Measurements from ENCODE around the gene MTHFD2L.

MTHFD2L gene

GRCh38 chr4:74161666-74162450, 3.9 kb downstream of the MTHFD2L start:
- Mint-ChIP-seq H3K4me3 (no peak overlapping the region), H3K27ac (no peak overlapping the region), H3K36me3 (peaks cover 17% of the 10 kb centered on the region), H3K4me1 (peaks cover 23% of the 10 kb centered on the region), H3K27me3 (no peaks in the 10 kb centered on the region), H3K9me3 (no peaks in the 10 kb centered on the region)

GRCh38 chr4:74166135-74166534, 8.2 kb downstream of the MTHFD2L start:
- Mint-ChIP-seq H3K4me1 (peaks cover 15% of the 10 kb centered on the region), H3K9me3 (no peaks in the 10 kb centered on the region), H3K27ac (no peak overlapping the region), H3K36me3 (peaks cover 14% of the 10 kb centered on the region), H3K27me3 (no peaks in the 10 kb centered on the region), H3K4me3 (no peak overlapping the region)

- Mint-ChIP-seq H3K36me3 (peaks cover 9% of the 10 kb centered on the region), H3K4me1 (peaks cover 12% of the 10 kb centered on the region), H3K9me3 (no peaks in the 10 kb centered on the region), H3K27ac (no peak overlapping the region), H3K4me3 (no peak overlapping the region), H3K27me3 (no peaks in the 10 kb centered on the region)
Measured at GRCh38 chr4:74166818-74167217, 8.9 kb downstream of the MTHFD2L start.

GRCh38 chr4:74167585-74167984, 9.7 kb downstream of the MTHFD2L start:
- no peak overlapping the region for H3K27ac Mint-ChIP-seq
- H3K27me3 Mint-ChIP-seq, result no peaks in the 10 kb centered on the region
- H3K4me3 Mint-ChIP-seq, result no peak overlapping the region
- peaks cover 12% of the 10 kb centered on the region for H3K4me1 Mint-ChIP-seq
- H3K9me3 Mint-ChIP-seq, result no peaks in the 10 kb centered on the region
- peaks cover 9% of the 10 kb centered on the region for H3K36me3 Mint-ChIP-seq

- H3K9me3 Mint-ChIP-seq, result no peaks in the 10 kb centered on the region
- H3K27ac Mint-ChIP-seq, result no peak overlapping the region
- H3K36me3 Mint-ChIP-seq, result peaks cover 7% of the 10 kb centered on the region
- no peaks in the 10 kb centered on the region for H3K27me3 Mint-ChIP-seq
- H3K4me1 Mint-ChIP-seq, result peaks cover 12% of the 10 kb centered on the region
- no peak overlapping the region for H3K4me3 Mint-ChIP-seq
Measured at GRCh38 chr4:74168841-74169240, 10.9 kb downstream of the MTHFD2L start.

- H3K36me3 Mint-ChIP-seq, result peaks cover 7% of the 10 kb centered on the region
- no peak overlapping the region for H3K27ac Mint-ChIP-seq
- no peak overlapping the region for H3K4me3 Mint-ChIP-seq
- H3K27me3 Mint-ChIP-seq, result no peaks in the 10 kb centered on the region
- H3K9me3 Mint-ChIP-seq, result no peaks in the 10 kb centered on the region
- H3K4me1 Mint-ChIP-seq, result peaks cover 3% of the 10 kb centered on the region
Measured at GRCh38 chr4:74173321-74173720, 15.4 kb downstream of the MTHFD2L start.

- H3K4me3 Mint-ChIP-seq, result no peak overlapping the region
- no peak overlapping the region for H3K27ac Mint-ChIP-seq
- no peaks in the 10 kb centered on the region for H3K27me3 Mint-ChIP-seq
- no peaks in the 10 kb centered on the region for H3K9me3 Mint-ChIP-seq
- H3K4me1 Mint-ChIP-seq, result no peaks in the 10 kb centered on the region
- peaks cover 5% of the 10 kb centered on the region for H3K36me3 Mint-ChIP-seq
Measured at GRCh38 chr4:74174421-74174820, 16.5 kb downstream of the MTHFD2L start.

GRCh38 chr4:74174941-74175340, 17.0 kb downstream of the MTHFD2L start:
- H3K27me3 Mint-ChIP-seq, result no peaks in the 10 kb centered on the region
- no peaks in the 10 kb centered on the region for H3K4me1 Mint-ChIP-seq
- no peaks in the 10 kb centered on the region for H3K9me3 Mint-ChIP-seq
- H3K36me3 Mint-ChIP-seq, result peaks cover 5% of the 10 kb centered on the region
- no peak overlapping the region for H3K4me3 Mint-ChIP-seq
- H3K27ac Mint-ChIP-seq, result no peak overlapping the region

- Mint-ChIP-seq H3K27me3 (no peaks in the 10 kb centered on the region), H3K36me3 (peaks cover 5% of the 10 kb centered on the region), H3K4me3 (no peak overlapping the region)
Measured at GRCh38 chr4:74175379-74175778, 17.5 kb downstream of the MTHFD2L start.

GRCh38 chr4:74178798-74179197, 20.9 kb downstream of the MTHFD2L start:
- H3K27me3 Mint-ChIP-seq, result no peaks in the 10 kb centered on the region
- no peaks in the 10 kb centered on the region for H3K9me3 Mint-ChIP-seq
- H3K4me3 Mint-ChIP-seq, result no peak overlapping the region
- H3K27ac Mint-ChIP-seq, result no peak overlapping the region
- H3K4me1 Mint-ChIP-seq, result no peaks in the 10 kb centered on the region
- peaks cover 9% of the 10 kb centered on the region for H3K36me3 Mint-ChIP-seq

More at GRCh38 chr4:74175379-74175778, 17.5 kb downstream of the MTHFD2L start:
- H3K4me1 Mint-ChIP-seq, result no peaks in the 10 kb centered on the region
- no peaks in the 10 kb centered on the region for H3K9me3 Mint-ChIP-seq
- H3K27ac Mint-ChIP-seq, result no peak overlapping the region

- Mint-ChIP-seq H3K27ac (no peak overlapping the region), H3K27me3 (no peaks in the 10 kb centered on the region), H3K9me3 (no peaks in the 10 kb centered on the region)
Measured at GRCh38 chr4:74181219-74181618, 23.3 kb downstream of the MTHFD2L start.

GRCh38 chr4:74188912-74189311, 31.0 kb downstream of the MTHFD2L start:
- Mint-ChIP-seq H3K9me3 (no peaks in the 10 kb centered on the region), H3K4me3 (no peak overlapping the region), H3K27ac (no peak overlapping the region)

More at GRCh38 chr4:74181219-74181618, 23.3 kb downstream of the MTHFD2L start:
- H3K4me3 Mint-ChIP-seq, result no peak overlapping the region
- peaks cover 9% of the 10 kb centered on the region for H3K36me3 Mint-ChIP-seq
- no peaks in the 10 kb centered on the region for H3K4me1 Mint-ChIP-seq

GRCh38 chr4:74189331-74190043, 31.6 kb downstream of the MTHFD2L start:
- no peaks in the 10 kb centered on the region for H3K36me3 Mint-ChIP-seq
- H3K9me3 Mint-ChIP-seq, result no peaks in the 10 kb centered on the region

More at GRCh38 chr4:74188912-74189311, 31.0 kb downstream of the MTHFD2L start:
- H3K4me1 Mint-ChIP-seq, result no peaks in the 10 kb centered on the region
- H3K36me3 Mint-ChIP-seq, result no peaks in the 10 kb centered on the region
- H3K27me3 Mint-ChIP-seq, result no peaks in the 10 kb centered on the region

GRCh38 chr4:74190332-74190731, 32.4 kb downstream of the MTHFD2L start:
- Mint-ChIP-seq H3K4me1 (no peaks in the 10 kb centered on the region), H3K9me3 (no peaks in the 10 kb centered on the region), H3K36me3 (no peaks in the 10 kb centered on the region), H3K4me3 (no peak overlapping the region), H3K27ac (no peak overlapping the region), H3K27me3 (no peaks in the 10 kb centered on the region)

More at GRCh38 chr4:74189331-74190043, 31.6 kb downstream of the MTHFD2L start:
- H3K4me3 Mint-ChIP-seq, result no peak overlapping the region
- H3K27ac Mint-ChIP-seq, result no peak overlapping the region
- no peaks in the 10 kb centered on the region for H3K4me1 Mint-ChIP-seq
- H3K27me3 Mint-ChIP-seq, result no peaks in the 10 kb centered on the region

GRCh38 chr4:74190919-74191397, 33.0 kb downstream of the MTHFD2L start:
- H3K4me3 Mint-ChIP-seq, result no peak overlapping the region
- no peaks in the 10 kb centered on the region for H3K27me3 Mint-ChIP-seq
- H3K4me1 Mint-ChIP-seq, result no peaks in the 10 kb centered on the region
- no peaks in the 10 kb centered on the region for H3K9me3 Mint-ChIP-seq
- no peak overlapping the region for H3K27ac Mint-ChIP-seq
- H3K36me3 Mint-ChIP-seq, result no peaks in the 10 kb centered on the region

- no peak overlapping the region for H3K27ac Mint-ChIP-seq
- H3K4me3 Mint-ChIP-seq, result no peak overlapping the region
- peaks cover 5% of the 10 kb centered on the region for H3K4me1 Mint-ChIP-seq
- no peaks in the 10 kb centered on the region for H3K9me3 Mint-ChIP-seq
- peaks cover 3% of the 10 kb centered on the region for H3K36me3 Mint-ChIP-seq
- no peaks in the 10 kb centered on the region for H3K27me3 Mint-ChIP-seq
Measured at GRCh38 chr4:74197080-74197479, 39.2 kb downstream of the MTHFD2L start.

All from activated naive CD4-positive, alpha-beta T cell treated with anti-CD3 and anti-CD28 coated beads, Interleukin-2, amount 50 U/mL, for 24 hours (primary cell).